Measurements from ENCODE around the gene AMPD2.

The AMPD2 gene

DNA sequence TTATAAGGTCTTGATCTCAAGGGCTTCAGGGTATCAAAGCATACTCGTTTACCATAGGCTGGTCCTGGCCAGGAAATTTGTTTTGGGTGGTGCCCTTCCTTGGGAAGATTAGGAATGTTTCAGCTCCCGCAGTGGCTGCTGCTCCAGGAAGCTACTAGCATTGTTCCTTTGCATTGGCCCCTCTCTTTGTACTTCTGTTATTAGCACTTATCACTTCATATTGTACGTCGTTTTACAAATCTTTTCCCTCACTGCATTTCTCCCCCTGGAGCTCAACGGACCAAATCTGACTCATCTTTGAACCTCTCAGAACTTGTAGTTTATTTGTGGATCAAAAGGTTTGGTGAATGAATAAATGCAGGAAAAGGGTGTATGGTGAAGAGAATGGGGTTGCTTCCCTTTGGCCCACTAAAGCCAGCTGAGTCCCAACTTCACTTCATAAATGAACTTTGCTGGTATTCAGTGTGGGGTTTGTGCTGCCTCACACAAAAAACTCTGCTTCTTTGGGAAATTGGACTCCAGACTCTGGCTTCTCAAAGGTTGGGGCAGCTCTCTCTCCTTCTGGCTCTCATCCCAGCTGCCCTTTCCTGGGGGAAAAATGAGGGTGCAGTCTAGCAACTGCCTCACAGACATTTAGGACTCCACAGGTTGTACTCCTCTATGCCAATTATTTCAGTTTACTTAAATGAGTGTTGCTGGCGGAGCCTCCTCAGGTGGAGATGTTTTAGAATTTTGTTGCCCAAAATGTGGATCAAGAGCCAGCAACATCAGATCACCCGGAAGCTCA is 6.1 kb upstream of the AMPD2 start:
- no peak for DNase-seq (ENCODE audit: low read depth)
- in situ Hi-C loops (cut with HindIII; ENCODE audit: low sequenced_read_pairs), result no loop called here
- H3K4me3 ChIP-seq (ENCODE audit: low read depth, low read length), result no peak overlapping the region
- TF ChIP-seq, protein P1, sequence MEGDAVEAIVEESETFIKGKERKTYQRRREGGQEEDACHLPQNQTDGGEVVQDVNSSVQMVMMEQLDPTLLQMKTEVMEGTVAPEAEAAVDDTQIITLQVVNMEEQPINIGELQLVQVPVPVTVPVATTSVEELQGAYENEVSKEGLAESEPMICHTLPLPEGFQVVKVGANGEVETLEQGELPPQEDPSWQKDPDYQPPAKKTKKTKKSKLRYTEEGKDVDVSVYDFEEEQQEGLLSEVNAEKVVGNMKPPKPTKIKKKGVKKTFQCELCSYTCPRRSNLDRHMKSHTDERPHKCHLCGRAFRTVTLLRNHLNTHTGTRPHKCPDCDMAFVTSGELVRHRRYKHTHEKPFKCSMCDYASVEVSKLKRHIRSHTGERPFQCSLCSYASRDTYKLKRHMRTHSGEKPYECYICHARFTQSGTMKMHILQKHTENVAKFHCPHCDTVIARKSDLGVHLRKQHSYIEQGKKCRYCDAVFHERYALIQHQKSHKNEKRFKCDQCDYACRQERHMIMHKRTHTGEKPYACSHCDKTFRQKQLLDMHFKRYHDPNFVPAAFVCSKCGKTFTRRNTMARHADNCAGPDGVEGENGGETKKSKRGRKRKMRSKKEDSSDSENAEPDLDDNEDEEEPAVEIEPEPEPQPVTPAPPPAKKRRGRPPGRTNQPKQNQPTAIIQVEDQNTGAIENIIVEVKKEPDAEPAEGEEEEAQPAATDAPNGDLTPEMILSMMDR (IDR thresholded peaks at IDR 0.05; ENCODE audit: low read depth, low read length, missing control alignments), result no peak

DNA sequence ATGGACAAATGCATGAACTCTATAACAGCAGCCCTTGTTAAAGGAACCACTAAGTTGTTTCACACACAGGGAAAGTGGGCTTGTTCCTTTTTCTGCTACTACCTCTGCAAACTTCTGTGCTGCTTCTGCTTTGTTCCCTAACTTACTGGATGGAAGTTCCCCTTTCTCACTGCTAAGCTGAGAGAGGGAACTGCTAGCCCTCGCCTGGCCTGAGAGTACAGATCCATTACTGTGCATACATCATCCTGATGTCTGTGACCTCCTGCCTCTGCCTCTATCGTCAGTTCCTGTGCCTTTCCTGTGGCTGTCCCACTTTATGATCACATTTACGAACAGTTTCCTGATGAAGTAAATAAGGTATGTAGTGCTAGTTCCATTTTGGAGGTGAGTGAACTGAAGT is 3.8 kb upstream of the AMPD2 start:
- in situ Hi-C loops (cut with HindIII; ENCODE audit: low sequenced_read_pairs), result no loop called here
- H3K4me3 ChIP-seq (ENCODE audit: low read depth, low read length), result no peak overlapping the region
- no peak for DNase-seq (ENCODE audit: low read depth)
- TF ChIP-seq, protein P1 (IDR thresholded peaks at IDR 0.05; ENCODE audit: low read depth, low read length, missing control alignments), result no peak

DNA sequence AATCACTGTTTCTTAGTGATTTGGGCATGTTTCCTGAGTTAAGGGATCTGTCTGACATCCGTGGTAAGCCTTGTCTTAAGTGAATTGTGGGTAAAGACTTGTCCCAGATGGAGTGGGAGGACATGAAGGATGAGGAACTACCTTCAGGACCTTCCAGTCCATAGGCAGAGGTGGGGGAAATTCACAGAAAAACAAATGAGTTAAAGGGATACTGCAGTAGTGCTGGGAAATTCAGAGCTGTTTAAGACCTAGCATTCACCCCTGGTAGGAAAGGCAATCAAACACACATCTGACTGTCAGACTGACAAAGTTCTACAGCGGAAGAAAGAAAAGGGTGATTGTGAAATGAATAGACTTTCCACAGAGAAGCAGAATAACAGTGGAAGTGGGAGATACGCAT is 3.2 kb upstream of the AMPD2 start:
- DNase-seq (ENCODE audit: low read depth), result no peak
- in situ Hi-C loops (cut with HindIII; ENCODE audit: low sequenced_read_pairs), result no loop called here
- no peak overlapping the region for H3K4me3 ChIP-seq (ENCODE audit: low read depth, low read length)
- TF ChIP-seq, protein P1 (IDR thresholded peaks at IDR 0.05; ENCODE audit: low read depth, low read length, missing control alignments), result no peak

DNA sequence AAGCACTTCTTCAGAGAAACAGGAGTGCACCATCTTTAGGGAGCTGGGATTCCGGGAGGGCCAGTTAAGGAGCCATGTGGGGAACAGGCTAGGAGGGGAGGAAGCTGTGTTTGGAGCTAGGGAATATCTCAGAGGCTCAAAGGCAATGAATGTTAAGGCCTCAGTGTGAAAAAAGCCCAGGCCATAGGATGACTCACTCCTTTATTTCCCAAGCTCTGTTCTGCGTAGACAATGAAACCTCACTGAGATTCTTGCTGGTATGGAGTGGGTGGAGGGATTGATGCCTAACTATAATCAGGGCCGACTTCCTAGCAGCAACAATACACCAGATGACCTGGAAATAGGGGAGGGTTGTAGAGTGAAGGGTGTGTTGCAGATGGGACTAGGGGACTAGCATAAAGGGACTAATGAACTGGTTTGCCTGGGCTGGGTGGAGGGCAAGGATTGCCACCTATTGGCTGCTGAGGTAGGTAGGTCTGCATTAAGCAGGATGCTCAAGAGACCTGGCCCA is 2.3 kb upstream of the AMPD2 start:
- peak; percentile 72 for DNase-seq (ENCODE audit: low read depth)
- in situ Hi-C loops (cut with HindIII; ENCODE audit: low sequenced_read_pairs), result no loop called here
- TF ChIP-seq, protein P1 (IDR thresholded peaks at IDR 0.05; ENCODE audit: low read depth, low read length, missing control alignments), result no peak
- H3K4me3 ChIP-seq (ENCODE audit: low read depth, low read length), result no peak overlapping the region

DNA sequence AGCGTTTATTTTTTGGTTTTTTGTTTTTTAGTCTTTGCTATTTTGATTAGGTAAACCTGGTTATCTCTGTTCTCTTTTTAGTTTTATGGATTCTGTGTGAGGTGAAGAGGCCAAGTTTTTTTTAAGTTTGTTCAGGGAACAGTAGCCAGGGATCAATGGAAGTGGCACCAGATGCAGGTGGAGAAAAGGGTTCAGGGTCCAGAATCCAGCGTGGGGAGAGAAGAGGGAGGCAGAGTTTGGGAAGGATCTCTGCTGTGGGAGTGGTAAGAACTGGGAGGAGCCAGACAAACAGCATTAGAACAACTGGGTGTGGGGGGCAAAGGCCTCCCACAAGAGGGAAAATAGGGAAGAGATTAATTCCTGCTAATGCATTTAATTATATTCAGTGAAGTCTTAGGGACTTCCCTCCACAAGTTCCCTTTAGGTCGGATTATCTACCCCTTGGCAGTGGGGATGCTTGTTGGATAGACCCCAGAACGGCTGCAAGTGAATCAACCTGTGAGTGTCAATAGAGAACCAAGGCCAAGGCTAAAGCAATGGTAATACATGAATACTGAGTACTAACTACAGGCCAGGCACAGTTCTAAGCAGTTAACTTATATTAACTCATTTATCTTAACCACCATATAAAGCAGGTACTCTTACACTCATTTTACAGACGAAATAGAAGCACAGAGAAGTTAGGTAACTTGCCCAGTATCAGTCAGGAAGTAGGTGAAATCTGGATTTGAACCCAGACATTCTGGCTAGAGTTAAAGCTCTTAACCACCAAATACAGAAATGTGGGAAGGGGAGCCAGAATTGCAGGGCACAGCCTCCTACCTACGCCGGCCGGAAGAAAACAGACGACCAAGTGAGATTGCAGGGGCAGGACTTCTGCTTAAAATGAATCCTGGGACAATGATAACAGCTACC is 719 bp upstream of the AMPD2 start:
- in situ Hi-C loops (cut with HindIII; ENCODE audit: low sequenced_read_pairs), result no loop called here
- TF ChIP-seq, protein P1 (IDR thresholded peaks at IDR 0.05; ENCODE audit: low read depth, low read length, missing control alignments), result no peak
- peak overlapping the region; percentile 91 for H3K4me3 ChIP-seq (ENCODE audit: low read depth, low read length)
- DNase-seq (ENCODE audit: low read depth), result no peak

DNA sequence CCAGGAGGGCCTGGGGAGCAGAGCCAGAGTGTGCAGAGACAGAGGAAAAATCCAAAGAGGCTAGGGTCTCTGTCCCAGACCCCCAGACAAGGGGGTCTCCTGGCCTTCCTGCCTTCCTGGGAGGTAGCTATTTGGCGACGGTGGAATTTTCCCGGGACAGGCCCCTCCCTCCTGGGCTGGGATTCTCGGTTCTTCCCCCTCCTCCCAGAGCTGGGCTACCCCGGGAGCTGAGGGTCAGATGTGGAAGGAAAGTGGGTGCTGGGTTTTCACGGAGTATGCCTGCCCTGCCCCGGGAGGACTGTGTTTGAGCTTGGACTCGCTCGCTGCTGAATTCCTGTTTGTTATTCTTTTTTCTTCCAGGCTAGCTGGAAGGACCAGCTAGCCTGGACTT is 759 bp downstream of the AMPD2 start:
- H3K4me3 ChIP-seq (ENCODE audit: low read depth, low read length), result peak overlapping the region; percentile 91
- no peak for DNase-seq (ENCODE audit: low read depth)
- TF ChIP-seq, protein P1 (IDR thresholded peaks at IDR 0.05; ENCODE audit: low read depth, low read length, missing control alignments), result no peak
- in situ Hi-C loops (cut with HindIII; ENCODE audit: low sequenced_read_pairs), result no loop called here
